WERI-Rb-1 (cell line): Measurements from ENCODE around the gene SUMO4.

Experiments
- DNase-seq: peaks from one replicate; pipeline ENCODE4 v3.0.0-alpha.2; 2020
- H3K27ac ChIP-seq: fragments of 250-450 bp; sonication (Bioruptor Pico); 2 replicates; pipeline ENCODE4 v1.5.1; 2020; ENCODE audit warnings: mild to moderate bottlenecking, moderate library complexity
- H3K27me3 ChIP-seq: fragments of 250-450 bp; sonication (Bioruptor Pico); 2 replicates; pipeline ENCODE4 v1.5.1; 2021; ENCODE audit warnings: mild to moderate bottlenecking, low read depth, moderate library complexity; ENCODE audit not compliant: insufficient read depth, severe bottlenecking
- H3K36me3 ChIP-seq: fragments of 250-450 bp; sonication (Bioruptor Pico); 2 replicates; pipeline ENCODE4 v1.5.1; 2020; ENCODE audit warnings: mild to moderate bottlenecking, moderate library complexity
- H3K4me3 ChIP-seq: 2 replicates; pipeline ENCODE4 v1.5.1; 2011; ENCODE audit warnings: low read depth, mild to moderate bottlenecking, control low read depth, low read length
- H3K9me3 ChIP-seq: fragments of 250-450 bp; sonication (Bioruptor Pico); 2 replicates; pipeline ENCODE4 v1.5.1; 2021; ENCODE audit warnings: mild to moderate bottlenecking, moderate library complexity; ENCODE audit not compliant: severe bottlenecking
- TF ChIP-seq, protein P1 (sequence below): IDR thresholded peaks from 2 replicates; pipeline ENCODE4 v1.5.1; 2011; ENCODE audit warnings: low read depth, mild to moderate bottlenecking, control low read depth, inconsistent platforms, low read length

Gene SUMO4

DNA sequence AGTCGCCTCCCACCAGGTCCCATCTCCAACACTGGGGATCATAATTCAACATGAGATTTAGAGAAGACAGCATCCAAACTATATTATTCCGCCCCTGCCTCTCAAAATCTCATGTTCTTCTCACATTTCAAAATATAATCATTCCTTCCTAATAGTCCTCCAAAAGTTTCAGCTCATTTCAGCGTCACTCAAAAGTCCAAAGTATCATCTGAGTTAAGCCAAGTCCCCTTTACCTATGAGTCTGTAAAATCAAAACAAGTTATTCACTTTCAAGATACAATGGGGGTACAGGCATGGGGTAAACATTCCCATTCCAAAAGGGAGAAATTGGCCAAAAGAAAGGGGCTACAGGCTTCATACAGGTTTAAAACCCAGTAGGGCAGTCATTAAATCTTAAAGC lies 39.5 kb upstream of the SUMO4 start:
- Histone ChIP-seq H3K36me3 (no peaks in the 10 kb centered on the region), H3K4me3 (no peak overlapping the region), H3K27ac (no peak overlapping the region), H3K9me3 (peaks cover 3% of the 10 kb centered on the region), H3K27me3 (no peaks in the 10 kb centered on the region)
- DNase-seq = no peak
- TF ChIP-seq, protein P1, sequence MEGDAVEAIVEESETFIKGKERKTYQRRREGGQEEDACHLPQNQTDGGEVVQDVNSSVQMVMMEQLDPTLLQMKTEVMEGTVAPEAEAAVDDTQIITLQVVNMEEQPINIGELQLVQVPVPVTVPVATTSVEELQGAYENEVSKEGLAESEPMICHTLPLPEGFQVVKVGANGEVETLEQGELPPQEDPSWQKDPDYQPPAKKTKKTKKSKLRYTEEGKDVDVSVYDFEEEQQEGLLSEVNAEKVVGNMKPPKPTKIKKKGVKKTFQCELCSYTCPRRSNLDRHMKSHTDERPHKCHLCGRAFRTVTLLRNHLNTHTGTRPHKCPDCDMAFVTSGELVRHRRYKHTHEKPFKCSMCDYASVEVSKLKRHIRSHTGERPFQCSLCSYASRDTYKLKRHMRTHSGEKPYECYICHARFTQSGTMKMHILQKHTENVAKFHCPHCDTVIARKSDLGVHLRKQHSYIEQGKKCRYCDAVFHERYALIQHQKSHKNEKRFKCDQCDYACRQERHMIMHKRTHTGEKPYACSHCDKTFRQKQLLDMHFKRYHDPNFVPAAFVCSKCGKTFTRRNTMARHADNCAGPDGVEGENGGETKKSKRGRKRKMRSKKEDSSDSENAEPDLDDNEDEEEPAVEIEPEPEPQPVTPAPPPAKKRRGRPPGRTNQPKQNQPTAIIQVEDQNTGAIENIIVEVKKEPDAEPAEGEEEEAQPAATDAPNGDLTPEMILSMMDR = no peak

DNA sequence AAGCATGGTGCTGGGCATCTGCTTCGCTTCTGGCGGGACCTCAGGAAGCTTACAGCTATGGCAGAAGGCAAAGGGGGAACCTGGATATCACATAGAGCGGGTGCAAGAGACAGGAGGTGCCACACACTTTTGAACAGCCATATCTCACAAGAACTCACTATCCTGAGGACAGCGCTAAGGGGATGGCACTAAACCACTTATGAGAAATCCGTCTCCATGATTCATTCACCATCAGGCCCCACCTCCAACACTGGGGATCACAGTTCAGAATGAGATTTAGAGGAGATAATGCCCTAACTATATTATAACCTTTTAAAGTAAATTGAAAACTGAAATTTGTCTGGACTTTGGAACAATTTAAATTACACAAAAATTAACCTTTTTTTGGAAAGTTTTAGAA lies 37.8 kb upstream of the SUMO4 start:
- no peaks in the 10 kb centered on the region for H3K27me3 ChIP-seq
- no peak for DNase-seq
- TF ChIP-seq, protein P1 = no peak
- no peak overlapping the region for H3K4me3 ChIP-seq
- peaks cover 3% of the 10 kb centered on the region for H3K9me3 ChIP-seq
- no peaks in the 10 kb centered on the region for H3K36me3 ChIP-seq
- no peak overlapping the region for H3K27ac ChIP-seq

DNA sequence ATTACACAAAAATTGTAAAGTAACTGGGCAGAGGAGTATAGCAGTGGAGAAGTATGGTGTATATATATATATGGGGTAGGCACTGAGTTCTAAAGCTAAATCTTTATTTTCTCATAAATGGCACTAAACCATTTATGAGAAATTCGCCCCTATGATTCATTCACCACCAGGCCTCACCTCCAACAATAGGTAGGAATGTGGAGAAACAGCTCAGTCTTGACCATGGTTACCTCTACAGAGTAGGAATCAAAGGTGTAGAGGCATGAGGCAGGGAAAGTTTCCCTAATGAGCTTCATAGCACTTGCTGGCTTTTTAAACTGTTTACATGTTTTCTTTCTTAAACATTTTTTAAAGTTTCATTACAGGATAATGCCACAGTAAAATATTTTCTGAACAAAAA lies 36.9 kb upstream of the SUMO4 start:
- Histone ChIP-seq H3K36me3 (no peaks in the 10 kb centered on the region), H3K27ac (no peak overlapping the region), H3K27me3 (no peaks in the 10 kb centered on the region), H3K4me3 (no peak overlapping the region), H3K9me3 (peaks cover 3% of the 10 kb centered on the region)
- TF ChIP-seq, protein P1 = no peak
- DNase-seq = no peak

DNA sequence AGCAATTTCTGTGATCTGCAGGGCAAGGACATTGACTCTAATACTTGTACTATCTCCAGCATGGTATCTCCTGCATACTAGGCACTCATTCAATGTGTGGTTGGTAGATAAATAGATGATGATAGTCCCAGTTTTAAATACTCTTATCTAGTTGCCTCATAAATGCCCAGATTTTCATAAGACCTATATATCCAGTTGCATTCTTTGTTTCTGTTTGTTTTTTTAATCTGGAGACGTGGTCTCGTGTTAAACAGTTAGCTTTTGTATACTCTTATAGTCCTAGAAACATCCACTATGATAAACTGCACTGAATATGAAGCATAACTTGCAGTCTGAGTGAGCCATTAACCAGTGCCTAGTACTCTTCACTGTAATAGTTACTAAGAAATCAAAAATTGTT lies 35.5 kb upstream of the SUMO4 start:
- H3K4me3 ChIP-seq = no peak overlapping the region
- no peak overlapping the region for H3K27ac ChIP-seq
- no peak for DNase-seq
- no peaks in the 10 kb centered on the region for H3K27me3 ChIP-seq
- TF ChIP-seq, protein P1 = no peak
- peaks cover 3% of the 10 kb centered on the region for H3K9me3 ChIP-seq
- no peaks in the 10 kb centered on the region for H3K36me3 ChIP-seq

DNA sequence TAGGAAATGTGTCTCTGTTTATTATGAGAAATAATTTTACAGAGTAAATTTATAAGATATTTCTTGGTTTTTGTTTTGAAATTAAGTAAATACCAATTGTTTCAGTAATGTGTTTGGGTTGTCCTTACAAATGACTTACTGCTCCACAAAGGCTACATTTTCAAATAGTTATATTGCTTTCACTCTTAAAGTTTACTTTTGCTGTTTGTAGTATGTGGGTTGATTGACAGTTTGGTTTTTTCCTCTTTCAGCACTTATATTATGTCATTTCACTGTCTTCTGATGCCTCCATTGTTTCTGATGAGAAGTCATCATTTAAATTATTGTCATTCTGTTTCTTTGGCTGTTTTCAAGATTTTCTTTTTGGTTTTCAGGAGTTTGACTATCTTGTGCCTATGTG lies 34.9 kb upstream of the SUMO4 start:
- H3K27ac ChIP-seq = no peak overlapping the region
- no peaks in the 10 kb centered on the region for H3K27me3 ChIP-seq
- TF ChIP-seq, protein P1 = no peak
- no peak for DNase-seq
- no peak overlapping the region for H3K4me3 ChIP-seq
- no peaks in the 10 kb centered on the region; the same call in 1 of the 2 replicates for H3K36me3 ChIP-seq
- H3K9me3 ChIP-seq = peaks cover 3% of the 10 kb centered on the region

DNA sequence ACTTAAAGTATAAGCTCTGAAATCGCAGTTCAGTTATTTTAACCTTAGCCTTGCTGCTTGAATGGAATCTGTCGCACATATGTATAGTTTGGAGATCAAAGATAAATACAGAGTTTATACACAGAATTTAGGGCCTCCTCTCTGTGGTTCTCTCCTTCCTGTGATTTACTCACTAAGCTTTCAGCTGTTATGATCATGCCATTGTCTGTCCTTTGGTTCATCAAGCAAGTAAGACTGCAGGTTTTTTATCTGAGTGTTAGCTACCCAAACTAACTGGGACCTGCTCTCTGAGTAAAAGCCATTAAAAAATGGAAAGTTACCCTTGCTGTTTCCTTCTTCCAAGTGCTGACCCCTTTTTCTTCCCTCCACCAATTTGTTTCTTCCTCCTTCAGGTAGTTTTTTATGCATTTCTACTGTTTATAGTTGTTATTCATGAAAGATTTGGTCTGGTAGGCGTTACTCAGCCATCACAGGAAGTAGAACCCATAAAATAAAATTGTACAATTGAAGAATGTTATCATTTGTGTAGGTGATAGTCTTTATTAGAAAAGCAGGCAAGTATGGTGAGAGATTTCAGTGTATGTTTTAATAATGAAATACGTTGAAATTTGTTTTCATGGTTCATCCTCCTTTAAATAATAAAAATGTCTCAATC lies 33.7 kb upstream of the SUMO4 start:
- TF ChIP-seq, protein P1 = no peak
- no peak overlapping the region for H3K4me3 ChIP-seq
- H3K9me3 ChIP-seq = peaks cover 3% of the 10 kb centered on the region
- DNase-seq = no peak
- H3K27ac ChIP-seq = no peak overlapping the region
- H3K27me3 ChIP-seq = no peaks in the 10 kb centered on the region
- H3K36me3 ChIP-seq = peaks cover 3% of the 10 kb centered on the region; the same call in 1 of the 2 replicates
